A549 (cell line): Measurements from ENCODE around the gene CLCN7. TPM values are rescaled to one million over a fixed set of nuclear protein-coding genes. Genes with fewer than 3 reads are reported as not detected.

ENCODE experiments used
- ATAC-seq, 2 experiments: fragments of 200-7000 bp in 1 of 2; fragments of >200 bp in 1 of 2; cut with Nextera tagmentation in 1 of 2; cut with Tn5 transposase in 1 of 2; 3 replicates each; pipeline versions ENCODE4 v1.8.0 to v1.9.1; 2018 to 2020; ENCODE audit warnings: mild to moderate bottlenecking in 1 of 2, moderate library complexity in 1 of 2
- CTCF ChIA-PET: fragments of 300-600 bp; sonication (Branson Sonifier 250); formaldehyde crosslinking; extraction: SDS; loops from one replicate; lab custom pipeline; 2021; ENCODE audit warnings: antibody characterized with exemption, inconsistent platforms; lab: Yijun Ruan, JAX
- POLR2A ChIA-PET: fragments of 350-600 bp; formaldehyde crosslinking; extraction: SDS; loops from one replicate; lab custom pipeline; 2021; ENCODE audit warnings: antibody characterized with exemption, inconsistent platforms; lab: Yijun Ruan, JAX
- DNase-seq, 2 experiments: peaks; one replicate each; pipeline versions ENCODE4 v3.0.0 to v3.0.0-alpha.2; 2011 to 2016; ENCODE audit warnings: low read depth in 1 of 2, low spot score in 1 of 2
- FAIRE-seq: peaks from 2 replicates; lab custom pipeline; 2011; peaks lifted over from hg19 to GRCh38; lab: Jason Lieb, UNC
- H3K27ac ChIP-seq, 2 experiments: fragments of >200 bp; sonication (Bioruptor Twin); formaldehyde crosslinking; 3 replicates each; pipeline ENCODE4 v1.5.1; 2016 to 2017
- H3K4me1 ChIP-seq: fragments of >200 bp; sonication (Bioruptor Twin); formaldehyde crosslinking; 3 replicates; pipeline ENCODE4 v1.6.1; 2016
- H3K4me2 ChIP-seq: fragments of >200 bp; sonication (Bioruptor Twin); formaldehyde crosslinking; 3 replicates; pipeline ENCODE4 v1.6.1; 2016
- H3K4me3 ChIP-seq: fragments of >200 bp; sonication (Bioruptor Twin); formaldehyde crosslinking; 3 replicates; pipeline ENCODE4 v1.5.1; 2016
- H3K9me3 ChIP-seq: fragments of >200 bp; sonication (Bioruptor Twin); formaldehyde crosslinking; 3 replicates; pipeline ENCODE4 v1.6.1; 2016
- CBX8 ChIP-seq: fragments of 200-600 bp; sonication (generic); IDR thresholded peaks from 2 replicates; pipeline ENCODE4 v1.6.1; 2016
- HDAC2 ChIP-seq: fragments of 200-600 bp; sonication (generic); IDR thresholded peaks from 2 replicates; pipeline ENCODE4 v1.6.1; 2016
- JUN ChIP-seq, 2 experiments: fragments of >200 bp; sonication (Bioruptor Twin); formaldehyde crosslinking; IDR thresholded peaks; 2 replicates in 1 of 2; 3 replicates in 1 of 2; pipeline ENCODE4 v1.6.1; 2016 to 2017
- JUNB ChIP-seq: fragments of >200 bp; sonication (Bioruptor Twin); formaldehyde crosslinking; IDR thresholded peaks from 2 replicates; pipeline ENCODE4 v1.6.1; 2016
- KDM5A ChIP-seq: fragments of 200-600 bp; sonication (generic); IDR thresholded peaks from 2 replicates; pipeline ENCODE4 v1.6.1; 2016; ENCODE audit warnings: antibody characterized with exemption, mild to moderate bottlenecking
- NFE2L2 ChIP-seq: fragments of 150-350 bp; conservative IDR thresholded peaks from 2 replicates; pipeline ENCODE4 v1.6.1; 2014; ENCODE audit warnings: low read length
- POLR2A ChIP-seq: IDR thresholded peaks from 2 replicates; pipeline ENCODE4 v1.6.1; 2012; ENCODE audit warnings: mild to moderate bottlenecking, low read length
- RNF2 ChIP-seq: fragments of 200-600 bp; sonication (generic); IDR thresholded peaks from 2 replicates; pipeline ENCODE4 v1.6.1; 2016; ENCODE audit warnings: low read depth, mild to moderate bottlenecking, antibody characterized with exemption, moderate library complexity, borderline replicate concordance
- USF2 ChIP-seq: fragments of 450-650 bp; IDR thresholded peaks from 2 replicates; pipeline ENCODE4 v1.6.1; 2014; ENCODE audit warnings: antibody characterized with exemption
- ZC3H11A ChIP-seq: fragments of 450-650 bp; IDR thresholded peaks from 2 replicates; pipeline ENCODE4 v1.6.1; 2014; ENCODE audit warnings: antibody characterized with exemption, mild to moderate bottlenecking
- ZFP36 ChIP-seq: fragments of 450-650 bp; IDR thresholded peaks from 2 replicates; pipeline ENCODE4 v1.6.1; 2014; ENCODE audit warnings: borderline replicate concordance; ENCODE audit not compliant: partially characterized antibody
- ZSCAN20 ChIP-seq: fragments of 250-450 bp; sonication (Bioruptor Pico); IDR thresholded peaks from 2 replicates; pipeline ENCODE4 v1.8.0; 2022; ENCODE audit warnings: mild to moderate bottlenecking, moderate library complexity
- WGBS: methylation state at CpG from one replicate; pipeline ENCODE4 v1.1.6; 2017; ENCODE audit errors: missing lambda C conversion rate; 5-methylcytosine and 5-hydroxymethylcytosine counted together
- polyA plus RNA-seq, 4 experiments: library from polyadenylated mRNA; depleted of rRNA in 3 of 4; stranded (reverse); fragments of >200 nt; fragmentation: RNase III in 1 of 4; extraction: RNeasy Plus Mini Kit Qiagen cat#74134 plus additional on column Dnase treatment in 1 of 4; gene quantifications; 2 replicates in 3 of 4; 3 replicates in 1 of 4; pipeline ENCODE4 v1.2.3, GENCODE V29; 2011 to 2017
- TF ChIP-seq, protein P1 (sequence below): fragments of 150-350 bp; IDR thresholded peaks from 2 replicates; pipeline ENCODE4 v1.6.1; 2014; ENCODE audit warnings: low read depth, mild to moderate bottlenecking, low read length
- TF ChIP-seq, protein P2 (sequence below): IDR thresholded peaks from 2 replicates; pipeline ENCODE4 v1.6.1; 2012
- TF ChIP-seq, protein P3 (sequence below): fragments of 200-600 bp; sonication (generic); IDR thresholded peaks from 2 replicates; pipeline ENCODE4 v1.6.1; 2016; ENCODE audit warnings: antibody characterized with exemption, mild to moderate bottlenecking, moderate library complexity

Gene CLCN7
- polyA plus RNA-seq, 2 of the 4 experiments (the other 2 are of a cell fraction): 17.2 to 69.7 TPM

DNA sequence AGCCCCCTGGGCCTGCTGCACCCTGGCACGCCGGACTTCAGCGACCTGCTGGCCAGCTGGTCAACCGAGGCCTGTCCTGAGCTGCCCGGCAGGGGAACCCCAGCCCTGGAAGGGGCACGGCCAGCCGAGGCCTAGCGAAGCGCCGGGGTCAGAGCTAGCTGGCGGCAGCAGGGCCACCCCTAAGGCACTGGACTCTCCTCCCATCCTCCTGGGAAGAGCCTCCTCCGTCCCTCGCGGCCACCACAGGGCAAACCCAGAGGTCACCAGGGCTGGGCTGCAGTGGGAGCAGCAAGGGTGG, 41.6 kb downstream of the CLCN7 start:
- FAIRE-seq: no peak
- Histone ChIP-seq H3K27ac (no peak overlapping the region), H3K4me3 (no peak overlapping the region), H3K4me1 (peaks cover 10% of the 10 kb centered on the region; the same call in 2 of the 3 replicates), H3K9me3 (no peaks in the 10 kb centered on the region), H3K4me2 (no peak overlapping the region)
- ChIA-PET CTCF (no interaction called here), POLR2A (interaction anchor here (1.1 kb wide), 1 partner anchor 13 kb away, joined by 3 read pairs; the partner anchor contains the start of gene UQCC4)
- DNase-seq: no peak
- 100% methylated on average over 1 of the region's 14 CpGs for WGBS
- no peak for ATAC-seq
- no peak for TF ChIP-seq NFE2L2
- TF ChIP-seq ZC3H11A: no peak
- TF ChIP-seq POLR2A: no peak
- no peak for TF ChIP-seq ZSCAN20
- no peak for TF ChIP-seq HDAC2
- TF ChIP-seq, protein P1, sequence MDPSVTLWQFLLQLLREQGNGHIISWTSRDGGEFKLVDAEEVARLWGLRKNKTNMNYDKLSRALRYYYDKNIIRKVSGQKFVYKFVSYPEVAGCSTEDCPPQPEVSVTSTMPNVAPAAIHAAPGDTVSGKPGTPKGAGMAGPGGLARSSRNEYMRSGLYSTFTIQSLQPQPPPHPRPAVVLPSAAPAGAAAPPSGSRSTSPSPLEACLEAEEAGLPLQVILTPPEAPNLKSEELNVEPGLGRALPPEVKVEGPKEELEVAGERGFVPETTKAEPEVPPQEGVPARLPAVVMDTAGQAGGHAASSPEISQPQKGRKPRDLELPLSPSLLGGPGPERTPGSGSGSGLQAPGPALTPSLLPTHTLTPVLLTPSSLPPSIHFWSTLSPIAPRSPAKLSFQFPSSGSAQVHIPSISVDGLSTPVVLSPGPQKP: no peak
- TF ChIP-seq JUN (IDR thresholded peaks at IDR 0.05): no peak
- TF ChIP-seq CBX8: no peak

- H3K4me1 ChIP-seq: peaks cover 10% of the 10 kb centered on the region; the same call in 2 of the 3 replicates
- H3K4me2 ChIP-seq: no peak overlapping the region
- H3K9me3 ChIP-seq: no peaks in the 10 kb centered on the region
- 85% methylated on average over 51 of the region's 63 CpGs for WGBS
- H3K4me3 ChIP-seq: no peak overlapping the region
- TF ChIP-seq ZC3H11A (no peak), ZFP36 (no peak), RNF2 (no peak), JUN (IDR thresholded peaks at IDR 0.05) (no peak), JUNB (no peak), HDAC2 (no peak), KDM5A (no peak), NFE2L2 (no peak)
- CTCF ChIA-PET: interaction anchor here (0.9 kb wide), 1 partner anchor 331 kb away, joined by 5 read pairs; no protein-coding TSS in a partner anchor
- no peak for FAIRE-seq
- no peak overlapping the region for H3K27ac ChIP-seq
- no peak for ATAC-seq
- no peak for DNase-seq
- POLR2A ChIA-PET: interaction anchor here (1.1 kb wide), 1 partner anchor 12 kb away, joined by 3 read pairs; the partner anchor contains the start of gene UQCC4
These were observed 42.2 kb downstream of the CLCN7 start for GRCh38 chr16:1432388-1433262.

DNA sequence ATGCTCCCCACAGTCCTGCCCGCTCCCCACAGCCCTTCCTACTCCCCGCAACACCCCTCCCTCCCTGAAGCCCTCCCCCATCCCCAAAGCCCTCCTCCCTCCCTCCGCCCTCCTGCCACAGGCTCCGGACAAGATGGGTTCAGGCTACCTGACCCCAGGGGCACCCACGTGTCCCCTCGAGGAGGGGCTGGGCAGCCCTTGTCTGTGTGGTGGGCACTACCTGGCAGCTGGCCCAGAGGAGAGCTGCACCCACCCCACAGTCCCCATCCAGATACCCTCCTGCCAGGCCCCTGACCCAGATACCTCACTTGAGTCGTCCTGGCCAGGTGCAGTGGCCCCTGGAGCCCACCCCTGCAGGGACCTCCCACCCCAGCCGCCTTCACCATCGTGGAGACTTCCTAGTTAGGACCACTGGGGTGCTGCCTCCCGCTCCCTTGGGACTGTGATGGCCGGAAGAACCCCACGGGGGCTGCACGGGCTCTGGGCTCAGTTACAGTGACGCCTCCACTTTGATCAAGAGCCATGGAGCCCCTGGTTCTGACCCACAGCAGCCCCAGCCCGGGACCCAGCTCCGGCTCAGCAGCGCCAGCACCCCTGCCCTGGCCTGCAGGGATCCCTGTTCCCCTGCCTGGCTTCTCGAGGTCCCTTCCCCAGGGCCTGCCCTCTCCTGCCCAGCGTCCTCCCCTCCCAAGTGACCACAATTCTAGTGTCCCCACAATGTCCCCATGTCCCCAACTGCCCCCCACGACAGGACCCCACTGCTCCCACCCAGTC, 43.1 kb downstream of the CLCN7 start:
- ChIA-PET POLR2A (interaction anchor here (0.7 kb wide), 1 partner anchor 11 kb away, joined by 3 read pairs; the partner anchor contains the start of gene UQCC4), CTCF (no interaction called here)
- DNase-seq (no peak), FAIRE-seq (no peak), ATAC-seq (no peak)
- 77% methylated on average over 5 of the region's 20 CpGs for WGBS
- Histone ChIP-seq H3K4me1 (peaks cover 10% of the 10 kb centered on the region; the same call in 2 of the 3 replicates), H3K4me2 (no peak overlapping the region), H3K9me3 (no peaks in the 10 kb centered on the region), H3K27ac (no peak overlapping the region), H3K4me3 (no peak overlapping the region)
- TF ChIP-seq, protein P2, sequence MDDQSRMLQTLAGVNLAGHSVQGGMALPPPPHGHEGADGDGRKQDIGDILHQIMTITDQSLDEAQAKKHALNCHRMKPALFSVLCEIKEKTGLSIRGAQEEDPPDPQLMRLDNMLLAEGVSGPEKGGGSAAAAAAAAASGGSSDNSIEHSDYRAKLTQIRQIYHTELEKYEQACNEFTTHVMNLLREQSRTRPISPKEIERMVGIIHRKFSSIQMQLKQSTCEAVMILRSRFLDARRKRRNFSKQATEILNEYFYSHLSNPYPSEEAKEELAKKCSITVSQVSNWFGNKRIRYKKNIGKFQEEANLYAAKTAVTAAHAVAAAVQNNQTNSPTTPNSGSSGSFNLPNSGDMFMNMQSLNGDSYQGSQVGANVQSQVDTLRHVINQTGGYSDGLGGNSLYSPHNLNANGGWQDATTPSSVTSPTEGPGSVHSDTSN: no peak
- TF ChIP-seq, protein P3, sequence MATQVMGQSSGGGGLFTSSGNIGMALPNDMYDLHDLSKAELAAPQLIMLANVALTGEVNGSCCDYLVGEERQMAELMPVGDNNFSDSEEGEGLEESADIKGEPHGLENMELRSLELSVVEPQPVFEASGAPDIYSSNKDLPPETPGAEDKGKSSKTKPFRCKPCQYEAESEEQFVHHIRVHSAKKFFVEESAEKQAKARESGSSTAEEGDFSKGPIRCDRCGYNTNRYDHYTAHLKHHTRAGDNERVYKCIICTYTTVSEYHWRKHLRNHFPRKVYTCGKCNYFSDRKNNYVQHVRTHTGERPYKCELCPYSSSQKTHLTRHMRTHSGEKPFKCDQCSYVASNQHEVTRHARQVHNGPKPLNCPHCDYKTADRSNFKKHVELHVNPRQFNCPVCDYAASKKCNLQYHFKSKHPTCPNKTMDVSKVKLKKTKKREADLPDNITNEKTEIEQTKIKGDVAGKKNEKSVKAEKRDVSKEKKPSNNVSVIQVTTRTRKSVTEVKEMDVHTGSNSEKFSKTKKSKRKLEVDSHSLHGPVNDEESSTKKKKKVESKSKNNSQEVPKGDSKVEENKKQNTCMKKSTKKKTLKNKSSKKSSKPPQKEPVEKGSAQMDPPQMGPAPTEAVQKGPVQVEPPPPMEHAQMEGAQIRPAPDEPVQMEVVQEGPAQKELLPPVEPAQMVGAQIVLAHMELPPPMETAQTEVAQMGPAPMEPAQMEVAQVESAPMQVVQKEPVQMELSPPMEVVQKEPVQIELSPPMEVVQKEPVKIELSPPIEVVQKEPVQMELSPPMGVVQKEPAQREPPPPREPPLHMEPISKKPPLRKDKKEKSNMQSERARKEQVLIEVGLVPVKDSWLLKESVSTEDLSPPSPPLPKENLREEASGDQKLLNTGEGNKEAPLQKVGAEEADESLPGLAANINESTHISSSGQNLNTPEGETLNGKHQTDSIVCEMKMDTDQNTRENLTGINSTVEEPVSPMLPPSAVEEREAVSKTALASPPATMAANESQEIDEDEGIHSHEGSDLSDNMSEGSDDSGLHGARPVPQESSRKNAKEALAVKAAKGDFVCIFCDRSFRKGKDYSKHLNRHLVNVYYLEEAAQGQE: no peak
- TF ChIP-seq ZSCAN20 (no peak), KDM5A (no peak), HDAC2 (no peak), ZC3H11A (no peak), USF2 (no peak)
